ENCODE data around the gene NR2E3.

NR2E3 gene

DNA sequence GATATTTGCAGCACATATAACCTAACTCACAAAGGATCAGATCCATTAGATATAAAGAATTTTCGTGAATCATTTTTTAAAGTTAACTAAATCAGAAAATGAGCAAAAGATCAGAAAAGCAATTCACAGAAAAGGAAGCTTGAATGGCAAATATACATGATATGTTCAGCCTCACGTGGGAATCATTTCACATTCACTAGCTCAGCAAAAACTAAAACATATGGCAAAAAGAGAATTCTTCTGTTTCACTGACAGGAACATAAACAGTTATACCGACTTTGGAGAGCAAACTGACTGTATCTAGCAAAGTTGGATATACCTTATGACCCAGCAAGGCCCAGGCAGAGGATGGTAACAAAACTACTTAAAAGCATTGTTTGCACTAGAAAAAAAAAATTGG lies 34.0 kb upstream of the NR2E3 start:
- H3K9me3 ChIP-seq = no peaks in the 10 kb centered on the region
- no peak for DNase-seq
- no peaks in the 10 kb centered on the region for H3K36me3 ChIP-seq
- H3K4me1 ChIP-seq = no peaks in the 10 kb centered on the region
- H3K4me3 ChIP-seq (ENCODE audit: low read depth, low read length) = no peak overlapping the region
- no peaks in the 10 kb centered on the region for H3K27me3 ChIP-seq
- TF ChIP-seq, protein P1, sequence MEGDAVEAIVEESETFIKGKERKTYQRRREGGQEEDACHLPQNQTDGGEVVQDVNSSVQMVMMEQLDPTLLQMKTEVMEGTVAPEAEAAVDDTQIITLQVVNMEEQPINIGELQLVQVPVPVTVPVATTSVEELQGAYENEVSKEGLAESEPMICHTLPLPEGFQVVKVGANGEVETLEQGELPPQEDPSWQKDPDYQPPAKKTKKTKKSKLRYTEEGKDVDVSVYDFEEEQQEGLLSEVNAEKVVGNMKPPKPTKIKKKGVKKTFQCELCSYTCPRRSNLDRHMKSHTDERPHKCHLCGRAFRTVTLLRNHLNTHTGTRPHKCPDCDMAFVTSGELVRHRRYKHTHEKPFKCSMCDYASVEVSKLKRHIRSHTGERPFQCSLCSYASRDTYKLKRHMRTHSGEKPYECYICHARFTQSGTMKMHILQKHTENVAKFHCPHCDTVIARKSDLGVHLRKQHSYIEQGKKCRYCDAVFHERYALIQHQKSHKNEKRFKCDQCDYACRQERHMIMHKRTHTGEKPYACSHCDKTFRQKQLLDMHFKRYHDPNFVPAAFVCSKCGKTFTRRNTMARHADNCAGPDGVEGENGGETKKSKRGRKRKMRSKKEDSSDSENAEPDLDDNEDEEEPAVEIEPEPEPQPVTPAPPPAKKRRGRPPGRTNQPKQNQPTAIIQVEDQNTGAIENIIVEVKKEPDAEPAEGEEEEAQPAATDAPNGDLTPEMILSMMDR (IDR thresholded peaks at IDR 0.05; ENCODE audit: low read depth, low read length) = no peak

DNA sequence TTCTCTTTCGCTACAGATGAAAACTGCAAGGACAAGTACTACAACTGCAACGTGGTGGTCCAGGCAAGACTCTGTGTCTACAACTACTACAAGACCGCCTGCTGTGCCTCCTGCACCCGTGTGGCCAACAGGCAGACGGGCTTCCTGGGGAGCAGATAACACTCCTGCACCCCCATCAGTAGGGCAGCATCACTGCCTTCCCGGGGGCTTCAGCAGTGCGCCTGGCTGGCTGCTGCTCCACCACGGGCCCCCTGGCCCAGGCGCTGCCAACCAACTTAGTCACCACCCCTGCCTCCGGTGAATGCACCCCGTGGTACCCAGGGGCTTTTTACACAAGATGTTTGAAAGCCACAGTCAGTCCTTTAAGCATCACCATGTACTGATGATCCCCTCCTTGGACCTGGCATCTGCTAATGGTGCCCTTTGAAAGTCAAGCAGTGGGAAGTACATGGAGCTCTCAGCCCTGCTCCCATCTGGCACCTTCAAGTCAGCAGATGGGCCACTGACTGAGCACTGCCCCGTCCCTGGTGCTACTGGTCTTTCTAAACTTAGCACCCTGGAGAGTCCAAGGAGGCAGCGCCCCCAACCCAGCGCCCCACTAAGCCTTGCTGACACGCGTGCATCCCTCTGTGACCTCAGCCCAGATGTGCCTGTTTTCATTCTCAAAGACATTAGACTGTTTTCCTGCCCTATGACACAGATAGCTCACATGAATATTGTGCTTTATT lies 33.0 kb upstream of the NR2E3 start:
- TF ChIP-seq, protein P1 (IDR thresholded peaks at IDR 0.05; ENCODE audit: low read depth, low read length) = no peak
- no peak for DNase-seq
- H3K9me3 ChIP-seq = no peaks in the 10 kb centered on the region
- no peak overlapping the region for H3K4me3 ChIP-seq (ENCODE audit: low read depth, low read length)
- H3K4me1 ChIP-seq = no peaks in the 10 kb centered on the region
- no peaks in the 10 kb centered on the region for H3K27me3 ChIP-seq
- H3K36me3 ChIP-seq = no peaks in the 10 kb centered on the region

DNA sequence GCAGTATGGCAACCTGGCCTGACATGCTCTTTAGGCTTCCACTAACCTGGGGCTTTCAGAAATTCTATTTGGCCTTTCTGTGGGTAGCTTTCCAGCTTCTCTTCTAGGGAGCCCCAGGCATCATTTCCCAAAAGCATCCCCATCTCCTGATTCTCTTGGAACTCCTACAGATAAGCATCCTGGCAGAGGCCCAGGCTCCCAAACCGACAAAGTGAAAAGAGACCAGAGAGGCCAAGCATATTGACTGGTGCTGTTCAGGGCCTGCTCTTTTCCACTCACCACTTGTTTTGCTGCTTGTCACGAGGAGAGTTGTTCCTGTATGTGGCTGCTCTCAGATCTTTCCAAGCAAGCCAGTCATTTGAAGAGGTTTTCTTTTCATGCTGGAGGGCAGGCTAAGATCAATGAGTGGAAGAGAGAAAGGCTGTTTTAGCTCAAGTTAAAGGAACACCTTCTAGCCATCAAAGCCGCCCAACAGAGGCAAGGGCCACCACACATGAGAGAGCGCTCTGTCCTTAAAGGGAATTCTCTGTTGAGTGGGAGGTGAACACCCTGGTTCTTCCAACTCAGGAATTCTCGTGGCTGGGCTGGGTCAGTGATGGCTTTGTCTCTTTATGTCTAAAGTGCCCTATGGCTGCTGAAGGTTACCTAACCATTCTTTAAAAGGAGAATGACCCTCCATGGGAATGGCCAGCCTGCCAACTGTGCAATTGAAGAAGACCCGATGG lies 31.1 kb upstream of the NR2E3 start:
- no peak for DNase-seq
- no peaks in the 10 kb centered on the region for H3K9me3 ChIP-seq
- H3K27me3 ChIP-seq = no peaks in the 10 kb centered on the region
- no peaks in the 10 kb centered on the region for H3K4me1 ChIP-seq
- TF ChIP-seq, protein P1 (IDR thresholded peaks at IDR 0.05; ENCODE audit: low read depth, low read length) = no peak
- no peaks in the 10 kb centered on the region for H3K36me3 ChIP-seq
- no peak overlapping the region for H3K4me3 ChIP-seq (ENCODE audit: low read depth, low read length)

DNA sequence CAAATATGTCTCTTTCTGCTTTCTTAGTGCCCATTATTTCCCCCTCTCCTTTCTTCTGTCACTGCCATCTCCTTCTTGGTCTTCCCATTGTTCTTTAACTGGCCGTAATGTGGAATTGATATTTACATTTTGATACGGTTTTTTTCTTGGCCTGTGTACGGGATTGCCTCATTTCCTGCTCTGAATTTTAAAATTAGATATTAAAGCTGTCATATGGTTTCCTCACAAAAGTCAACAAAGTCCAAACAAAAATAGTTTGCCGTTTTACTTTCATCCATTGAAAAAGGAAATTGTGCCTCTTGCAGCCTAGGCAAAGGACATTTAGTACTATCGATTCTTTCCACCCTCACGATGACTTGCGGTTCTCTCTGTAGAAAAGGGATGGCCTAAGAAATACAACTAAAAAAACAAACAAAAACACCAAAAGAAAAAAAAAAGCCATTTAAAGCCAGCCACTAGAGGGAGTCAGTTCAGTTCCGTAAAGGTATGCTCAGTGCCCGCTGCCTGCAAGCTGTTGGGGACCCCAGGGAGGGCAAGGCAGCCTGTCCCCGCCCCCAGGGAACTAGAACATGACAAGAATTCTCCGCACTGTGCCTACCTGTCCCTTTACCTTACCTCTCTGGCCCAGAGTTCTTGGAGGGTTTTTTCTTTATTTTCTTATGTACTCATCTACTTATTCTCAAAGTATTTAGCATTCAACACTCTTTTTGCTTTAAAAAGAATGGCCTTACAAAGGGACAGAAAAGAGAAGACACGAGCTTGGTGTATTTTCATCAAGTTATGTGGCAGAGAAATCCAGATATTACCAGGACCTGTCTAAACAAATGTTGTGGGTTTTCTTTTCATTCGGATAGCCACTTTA lies 30.0 kb upstream of the NR2E3 start:
- peak; percentile 63 for DNase-seq
- no peaks in the 10 kb centered on the region for H3K4me1 ChIP-seq
- TF ChIP-seq, protein P1 (IDR thresholded peaks at IDR 0.05; ENCODE audit: low read depth, low read length) = peak; percentile 82
- no peaks in the 10 kb centered on the region for H3K9me3 ChIP-seq
- H3K36me3 ChIP-seq = no peaks in the 10 kb centered on the region
- no peaks in the 10 kb centered on the region for H3K27me3 ChIP-seq
- H3K4me3 ChIP-seq (ENCODE audit: low read depth, low read length) = no peak overlapping the region

GRCh38 chr15:71781179-71781964 lies 29.0 kb upstream of the NR2E3 start:
- Histone ChIP-seq H3K4me3 (ENCODE audit: low read depth, low read length) (no peak overlapping the region), H3K36me3 (no peaks in the 10 kb centered on the region), H3K4me1 (no peaks in the 10 kb centered on the region), H3K9me3 (no peaks in the 10 kb centered on the region), H3K27me3 (no peaks in the 10 kb centered on the region)
- TF ChIP-seq, protein P1 (IDR thresholded peaks at IDR 0.05; ENCODE audit: low read depth, low read length) = no peak
- no peak for DNase-seq
